HEK293 (cell line): ENCODE data around the gene SF3B2.
A peak's percentile ranks its signal among the peaks of the same experiment; 100 is the strongest.

ENCODE experiments used
- CTCF ChIA-PET: fragments of 350-600 bp; formaldehyde crosslinking; extraction: SDS; loops from one replicate; lab custom pipeline; 2021; ENCODE audit warnings: antibody characterized with exemption; lab: Yijun Ruan, JAX
- POLR2A ChIA-PET: fragments of 300-600 bp; formaldehyde crosslinking; extraction: SDS; loops from one replicate; lab custom pipeline; 2020; ENCODE audit warnings: antibody characterized with exemption, inconsistent platforms; lab: Yijun Ruan, JAX
- H3K27ac ChIP-seq: fragments of 200-500 bp; sonication (Bioruptor generic); 2 replicates; pipeline ENCODE4 v1.5.1; 2014; ENCODE audit warnings: low read depth, low read length, control low read depth, inconsistent platforms; ENCODE audit errors: extremely low read depth
- H3K36me3 ChIP-seq, 2 experiments: fragments of 200-500 bp in 1 of 2; sonication (Bioruptor generic) in 1 of 2; 1 replicate in 1 of 2; 2 replicates in 1 of 2; pipeline ENCODE4 v1.5.1; 2014 to 2017; ENCODE audit warnings: inconsistent platforms in 2 of 2, low read length in 2 of 2; ENCODE audit not compliant: control insufficient read depth in 2 of 2, insufficient read depth in 1 of 2
- H3K4me1 ChIP-seq: fragments of 200-500 bp; sonication (Bioruptor generic); 2 replicates; pipeline ENCODE4 v1.5.1; 2014; ENCODE audit warnings: mild to moderate bottlenecking, low read length, inconsistent platforms; ENCODE audit not compliant: control insufficient read depth, insufficient read depth
- H3K4me3 ChIP-seq: 2 replicates; pipeline ENCODE4 v1.5.1; 2011; ENCODE audit warnings: low read depth, mild to moderate bottlenecking, control low read depth, low read length, moderate library complexity
- H3K9me3 ChIP-seq: fragments of 200-500 bp; sonication (Bioruptor generic); 2 replicates; pipeline ENCODE4 v1.5.1; 2014; ENCODE audit warnings: low read depth, low read length, inconsistent platforms; ENCODE audit not compliant: control insufficient read depth, insufficient read depth
- ELK4 ChIP-seq: IDR thresholded peaks from 2 replicates; pipeline ENCODE4 v1.6.1; 2011; ENCODE audit warnings: mild to moderate bottlenecking, low read depth, low read length, borderline replicate concordance
- HOXC10 ChIP-seq: sonication (generic); formaldehyde crosslinking; IDR thresholded peaks from 2 replicates; pipeline ENCODE4 v1.8.1; 2023; ENCODE audit warnings: mild to moderate bottlenecking, missing genetic modification reagents
- MYNN ChIP-seq: fragments of 450-650 bp; formaldehyde crosslinking; IDR thresholded peaks from 2 replicates; pipeline ENCODE4 v1.5.1; 2016; ENCODE audit warnings: missing biosample characterization, missing genetic modification characterization, borderline replicate concordance
- PRDM10 ChIP-seq: fragments of 450-650 bp; formaldehyde crosslinking; IDR thresholded peaks from 2 replicates; pipeline ENCODE4 v1.5.1; 2016; ENCODE audit warnings: missing biosample characterization, missing genetic modification characterization
- SP2 ChIP-seq: fragments of 450-650 bp; formaldehyde crosslinking; IDR thresholded peaks from 2 replicates; pipeline ENCODE4 v1.5.1; 2016; ENCODE audit warnings: missing biosample characterization, missing genetic modification characterization
- ZBTB6 ChIP-seq: fragments of 450-650 bp; formaldehyde crosslinking; IDR thresholded peaks from 2 replicates; pipeline ENCODE4 v1.5.1; 2017; ENCODE audit warnings: missing biosample characterization, missing genetic modification characterization
- ZBTB7A ChIP-seq: fragments of 450-650 bp; formaldehyde crosslinking; IDR thresholded peaks from 2 replicates; pipeline ENCODE4 v1.5.1; 2016; ENCODE audit warnings: low read depth, missing biosample characterization, missing genetic modification characterization
- ZNF280D ChIP-seq: fragments of 450-650 bp; formaldehyde crosslinking; IDR thresholded peaks from 2 replicates; pipeline ENCODE4 v1.5.1; 2016; ENCODE audit warnings: missing biosample characterization, missing genetic modification characterization
- ZNF311 ChIP-seq: fragments of 450-650 bp; formaldehyde crosslinking; IDR thresholded peaks from 2 replicates; pipeline ENCODE4 v1.5.1; 2017; ENCODE audit warnings: missing biosample characterization, missing genetic modification characterization, borderline replicate concordance
- ZNF501 ChIP-seq: fragments of 450-650 bp; formaldehyde crosslinking; IDR thresholded peaks from 2 replicates; pipeline ENCODE4 v1.5.1; 2016; ENCODE audit warnings: missing biosample characterization, missing genetic modification characterization
- ZNF561 ChIP-seq: fragments of 450-650 bp; IDR thresholded peaks from 2 replicates; pipeline ENCODE4 v1.5.1; 2018; ENCODE audit warnings: missing biosample characterization, missing genetic modification characterization, borderline replicate concordance
- ZNF623 ChIP-seq: fragments of 450-650 bp; formaldehyde crosslinking; IDR thresholded peaks from 2 replicates; pipeline ENCODE4 v1.5.1; 2016; ENCODE audit warnings: missing biosample characterization, missing genetic modification characterization
- ZNF645 ChIP-seq: fragments of 450-650 bp; formaldehyde crosslinking; IDR thresholded peaks from 2 replicates; pipeline ENCODE4; 2016; ENCODE audit warnings: missing biosample characterization, missing genetic modification characterization
- ZNF677 ChIP-seq: fragments of 450-650 bp; IDR thresholded peaks from 2 replicates; pipeline ENCODE4 v1.5.0; 2018; ENCODE audit warnings: missing biosample characterization, mild to moderate bottlenecking, missing genetic modification characterization, moderate library complexity
- ZNF707 ChIP-seq: fragments of 450-650 bp; formaldehyde crosslinking; IDR thresholded peaks from 2 replicates; pipeline ENCODE4 v1.5.1; 2016; ENCODE audit warnings: missing biosample characterization, missing genetic modification characterization
- ZNF776 ChIP-seq: fragments of 450-650 bp; formaldehyde crosslinking; IDR thresholded peaks from 2 replicates; pipeline ENCODE4 v1.5.0; 2017; ENCODE audit warnings: missing biosample characterization, missing genetic modification characterization, borderline replicate concordance
- ZSCAN4 ChIP-seq: fragments of 450-650 bp; formaldehyde crosslinking; IDR thresholded peaks from 2 replicates; pipeline ENCODE4 v1.5.1; 2017; ENCODE audit warnings: missing biosample characterization, missing genetic modification characterization

SF3B2 gene

GRCh38 chr11:66062408-66062807, 10.2 kb downstream of the SF3B2 start:
- POLR2A ChIA-PET, result interaction anchor here (2.1 to 2.6 kb wide), 2 partner anchors 9 to 11 kb away, joined by 5 to 7 read pairs; partner anchors contain the start of gene SF3B2
- CTCF ChIA-PET, result interaction anchor here (0.6 to 2.4 kb wide), 6 partner anchors 10 to 224 kb away, joined by 3 to 12 read pairs (median 4); partner anchors contain the start of gene SF3B2
- H3K4me1 ChIP-seq, result no peaks in the 10 kb centered on the region
- TF ChIP-seq ZNF776 (no peak), ZNF645 (tag by site-specific recombination) (no peak), SP2 (no peak), MYNN (tag by site-specific recombination) (no peak), ZNF707 (tag by site-specific recombination) (no peak), ZNF311 (tag by site-specific recombination) (no peak), ZSCAN4 (no peak), ZNF501 (no peak)
- TF ChIP-seq, all 188 proteins: peak for 0
- Histone ChIP-seq H3K27ac (no peak overlapping the region), H3K9me3 (no peaks in the 10 kb centered on the region), H3K36me3 (peaks cover 42 to 95% of the 10 kb centered on the region in 2 experiments), H3K4me3 (no peak overlapping the region)

- no peaks in the 10 kb centered on the region for H3K4me1 ChIP-seq
- H3K27ac ChIP-seq, result no peak overlapping the region
- TF ChIP-seq ELK4, result no peak
- TF ChIP-seq HOXC10, result no peak
- no peak for TF ChIP-seq ZNF561 (tag by site-specific recombination)
- no peak for TF ChIP-seq ZBTB7A (tag by site-specific recombination)
- no peak for TF ChIP-seq ZBTB6
- peak; percentile 30; the same call in 1 of the 2 replicates for TF ChIP-seq PRDM10
- TF ChIP-seq ZNF280D (tag by site-specific recombination), result no peak
- peak; percentile 88 for TF ChIP-seq ZNF623
- TF ChIP-seq ZNF677 (tag by site-specific recombination), result no peak
- H3K36me3 ChIP-seq, result peaks cover 31 to 96% of the 10 kb centered on the region in 2 experiments
- no peak overlapping the region for H3K4me3 ChIP-seq
- CTCF ChIA-PET, result interaction anchor here (1.6 to 2.4 kb wide), 3 partner anchors 18 to 73 kb away, joined by 3 to 12 read pairs (median 7); no protein-coding TSS in a partner anchor
- POLR2A ChIA-PET, result interaction anchor here (2.1 to 2.6 kb wide), 2 partner anchors 11 to 12 kb away, joined by 5 to 7 read pairs; partner anchors contain the start of gene SF3B2
- no peaks in the 10 kb centered on the region for H3K9me3 ChIP-seq
These were observed 11.7 kb downstream of the SF3B2 start for GRCh38 chr11:66063900-66064299.
